ENCODE data around the gene TMEM61.
"Not testable (repeated sequence)": the region's sequence is repeated elsewhere in the genome, so short reads cannot be mapped to it uniquely, and the experiment has no call there.

Gene TMEM61

DNA sequence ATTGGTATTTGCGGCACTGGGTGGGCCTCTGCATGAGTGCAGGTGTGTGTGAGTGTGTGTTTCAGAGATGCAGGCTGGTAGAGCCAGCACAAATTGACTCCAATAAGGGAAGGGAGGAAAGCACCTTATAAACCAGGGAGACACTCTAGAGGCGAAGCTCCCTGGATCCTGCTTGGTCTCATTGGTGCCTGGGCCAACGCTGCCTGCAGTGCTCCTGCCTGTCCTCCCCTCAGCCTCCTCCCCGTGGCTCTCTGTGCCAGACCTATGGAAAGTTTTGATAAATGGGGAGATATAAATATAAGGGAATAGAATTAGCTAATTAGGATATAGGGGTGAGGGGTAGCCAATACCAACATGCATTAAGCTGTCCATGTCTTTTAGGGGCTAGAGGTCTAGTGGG lies 20.9 kb downstream of the TMEM61 start:
- DNase-seq (ENCODE audit: low spot score) = no peak

- DNase-seq (ENCODE audit: low spot score) = no peak
Measured at GRCh38 chr1:55002686-55003085, 22.3 kb downstream of the TMEM61 start.

- DNase-seq (ENCODE audit: low spot score) = no peak
Measured at GRCh38 chr1:55005351-55006140, 25.1 kb downstream of the TMEM61 start.

DNA sequence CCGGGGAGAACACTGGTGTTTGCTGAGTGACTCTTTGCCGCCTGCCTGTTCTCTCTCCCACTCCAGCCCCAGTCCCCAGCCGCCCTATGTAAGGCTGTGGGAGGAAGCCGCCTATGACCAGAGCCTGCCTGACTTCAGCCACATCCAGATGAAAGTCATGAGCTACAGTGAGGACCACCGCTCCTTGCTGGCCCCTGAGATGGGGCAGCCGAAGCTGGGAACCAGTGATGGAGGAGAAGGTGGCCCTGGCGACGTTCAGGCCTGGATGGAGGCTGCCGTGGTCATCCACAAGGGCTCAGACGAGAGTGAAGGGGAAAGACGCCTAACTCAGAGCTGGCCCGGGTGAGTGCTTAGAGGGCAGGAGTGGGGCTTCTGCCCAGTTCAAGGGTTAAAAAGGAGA lies 26.5 kb downstream of the TMEM61 start:
- no peak for DNase-seq (ENCODE audit: low spot score)

GRCh38 chr1:55007625-55008024 lies 27.2 kb downstream of the TMEM61 start:
- DNase-seq (ENCODE audit: low spot score) = no peak

GRCh38 chr1:55010194-55010886 lies 29.9 kb downstream of the TMEM61 start:
- no peak for DNase-seq (ENCODE audit: low spot score)

DNA sequence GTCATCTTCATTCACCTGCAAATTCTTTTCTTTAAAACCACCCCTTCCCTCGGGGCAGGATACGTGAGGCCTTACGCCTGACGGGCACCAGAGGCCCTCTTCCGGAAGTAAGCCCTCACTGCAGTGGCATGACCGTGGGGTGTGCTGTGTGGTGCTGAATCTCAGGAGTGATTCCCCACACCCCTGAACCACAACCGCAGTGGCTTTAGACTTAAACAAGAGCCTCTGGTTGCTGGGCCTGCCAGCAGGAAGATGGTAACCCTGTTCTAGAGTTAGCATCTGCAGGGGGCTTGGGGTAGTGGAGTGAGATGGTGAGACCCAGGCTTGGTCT lies 30.4 kb downstream of the TMEM61 start:
- no peak for DNase-seq (ENCODE audit: low spot score)

DNA sequence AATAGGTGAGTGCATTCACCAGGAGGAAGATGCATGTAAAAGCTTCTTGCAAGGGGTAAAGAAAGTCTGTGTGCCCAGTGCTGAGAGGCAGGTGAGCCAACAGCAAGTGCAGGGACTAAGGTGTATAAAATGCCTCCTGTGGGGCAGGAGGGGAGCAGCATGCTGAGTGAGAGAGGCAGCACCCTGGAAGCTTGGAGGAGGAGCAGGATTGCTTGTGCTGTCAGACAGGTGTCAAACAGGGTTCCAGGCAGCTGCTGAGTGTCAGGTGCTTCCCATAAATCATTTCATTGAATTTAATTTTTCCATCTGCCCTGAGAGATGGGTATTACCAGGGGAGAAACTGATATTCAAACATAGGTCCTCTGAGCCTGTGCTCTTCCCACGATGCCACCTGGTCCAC lies 32.2 kb downstream of the TMEM61 start:
- DNase-seq (ENCODE audit: low spot score) = no peak

DNA sequence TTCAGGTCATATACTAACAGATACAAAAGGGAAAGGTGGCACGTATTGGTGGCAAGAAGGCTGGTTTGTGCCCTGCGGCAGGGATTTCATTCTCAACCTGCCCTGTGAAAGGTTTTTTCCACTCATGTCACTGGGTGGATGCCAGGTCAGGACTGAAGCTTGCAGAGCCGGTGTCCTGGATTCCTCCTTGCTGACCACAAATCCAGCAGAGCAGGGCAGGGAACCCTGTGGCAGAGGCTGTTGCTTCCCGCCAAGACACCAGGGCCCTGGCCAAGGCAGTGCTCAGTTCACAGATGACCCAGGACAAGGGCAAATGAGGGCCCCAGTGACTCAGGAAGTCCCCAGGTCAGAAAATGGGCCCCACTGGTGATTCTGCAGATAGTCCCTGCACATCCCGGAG lies 34.7 kb downstream of the TMEM61 start:
- DNase-seq (ENCODE audit: low spot score) = no peak

DNA sequence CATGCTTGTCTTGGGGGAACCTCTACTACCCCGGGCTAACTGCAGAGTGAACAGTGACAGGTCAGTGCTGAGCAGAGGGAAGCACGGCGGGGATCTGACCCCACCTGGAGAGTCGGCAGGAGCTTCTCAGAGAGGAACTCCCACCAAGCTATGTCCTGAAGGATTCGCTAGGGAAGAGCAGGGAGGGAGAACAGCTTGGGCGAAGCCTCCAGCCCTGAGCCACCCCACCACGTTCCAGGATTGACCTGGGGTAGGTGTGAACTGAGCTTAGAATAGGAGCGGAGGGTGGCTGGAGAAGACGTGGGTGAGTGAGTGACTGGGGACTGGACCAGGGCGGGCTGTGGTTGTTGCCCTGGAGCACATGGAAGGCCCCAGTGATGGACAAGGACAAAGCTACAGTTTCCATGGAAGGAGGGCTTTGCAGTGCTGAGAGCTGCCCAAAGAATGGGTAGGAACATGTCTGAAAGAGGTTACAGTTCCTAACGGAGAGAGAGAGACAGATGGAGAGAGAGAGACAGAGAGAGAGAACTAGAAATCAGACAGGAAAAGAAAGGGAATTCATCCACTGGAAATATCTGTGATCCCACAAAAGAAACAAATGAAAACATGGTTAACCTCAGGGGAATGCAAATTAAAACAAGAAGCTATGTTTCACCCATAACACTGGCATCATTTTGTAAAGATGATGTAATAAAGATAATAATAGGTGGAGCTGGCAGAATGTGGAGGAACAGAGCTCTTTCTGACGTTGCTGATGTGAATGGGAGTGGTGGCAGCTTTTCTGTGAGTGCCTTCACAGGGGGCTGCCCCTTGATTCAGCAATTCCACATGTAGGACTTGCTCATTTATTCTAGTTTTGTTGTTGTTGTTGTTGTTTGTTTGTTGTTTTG lies 35.5 kb downstream of the TMEM61 start:
- no peak for DNase-seq (ENCODE audit: low spot score)

GRCh38 chr1:55018395-55018794 lies 38.0 kb downstream of the TMEM61 start:
- DNase-seq (ENCODE audit: low spot score) = no peak

DNA sequence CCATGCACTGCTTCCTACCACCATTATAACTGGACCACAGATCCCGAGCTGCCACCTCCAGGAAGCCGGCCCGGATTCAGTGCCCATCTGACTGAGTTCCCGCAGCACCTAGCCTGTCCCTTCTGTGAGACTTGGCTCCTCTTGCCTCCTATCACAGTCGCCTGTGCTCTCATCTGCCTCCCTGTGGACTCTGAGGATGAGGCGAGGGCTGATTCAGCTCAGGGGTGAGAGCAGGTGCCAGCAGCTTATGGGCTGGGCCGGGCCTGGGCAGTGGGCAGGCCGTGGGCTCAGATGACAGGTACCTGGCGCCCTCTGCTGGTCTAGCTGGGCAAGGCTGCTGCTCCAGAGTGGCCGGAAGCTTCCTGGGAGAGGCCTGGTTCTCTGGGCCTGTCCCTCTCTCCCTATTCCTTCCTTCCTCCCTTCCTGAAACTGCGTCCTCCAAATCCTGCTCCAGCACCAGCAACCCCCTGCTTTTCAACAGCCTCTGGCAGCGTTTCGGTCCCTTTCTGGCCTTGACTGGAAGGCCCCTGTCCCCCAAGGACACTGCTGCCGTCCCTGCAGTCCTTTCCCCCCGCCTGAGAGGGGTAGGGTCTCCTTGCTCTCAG lies 41.6 kb downstream of the TMEM61 start:
- peak; percentile 93 for DNase-seq (ENCODE audit: low spot score)

DNA sequence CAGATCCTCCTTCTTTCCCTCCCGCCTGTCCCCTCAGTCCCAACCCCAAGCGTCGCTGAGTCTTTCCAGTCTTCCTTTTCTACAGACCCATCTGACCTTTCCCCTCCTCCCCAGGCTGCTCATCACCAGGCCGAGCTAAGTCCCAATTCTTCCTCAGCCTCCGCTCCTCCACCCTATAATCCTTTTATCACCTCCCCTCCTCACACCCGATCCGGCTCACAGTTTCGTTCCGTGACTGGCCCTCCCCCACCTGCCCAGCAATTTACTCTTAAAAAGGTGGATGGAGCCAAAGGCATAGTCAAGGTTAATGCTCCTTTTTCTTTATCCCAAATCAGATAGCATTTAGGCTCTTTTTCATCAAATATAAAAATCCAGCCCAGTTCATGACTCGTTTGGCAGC lies 43.7 kb downstream of the TMEM61 start:
- not testable (repeated sequence) for DNase-seq (ENCODE audit: low spot score)

- DNase-seq (ENCODE audit: low spot score) = not testable (repeated sequence)
Measured at GRCh38 chr1:55026682-55027081, 46.3 kb downstream of the TMEM61 start.

DNA sequence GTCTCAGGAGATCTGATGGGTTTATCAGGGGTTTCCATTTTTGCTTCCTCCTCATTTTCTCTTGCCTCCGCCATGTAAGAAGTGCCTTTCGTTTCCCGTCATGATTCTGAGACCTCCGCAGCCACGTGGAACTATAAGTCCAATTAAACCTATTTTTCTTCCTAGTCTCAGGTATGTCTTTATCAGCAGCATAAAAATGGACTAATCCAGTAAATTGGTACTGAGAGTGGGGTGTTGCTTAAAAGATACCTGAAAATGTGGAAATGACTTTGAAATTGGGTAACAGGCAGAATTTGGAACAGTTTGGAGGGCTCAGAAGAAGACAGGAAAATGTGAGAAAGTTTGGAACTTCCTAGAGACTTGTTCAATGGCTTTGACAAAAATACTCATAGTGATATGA lies 50.7 kb downstream of the TMEM61 start:
- DNase-seq (ENCODE audit: low spot score) = not testable (repeated sequence)

DNA sequence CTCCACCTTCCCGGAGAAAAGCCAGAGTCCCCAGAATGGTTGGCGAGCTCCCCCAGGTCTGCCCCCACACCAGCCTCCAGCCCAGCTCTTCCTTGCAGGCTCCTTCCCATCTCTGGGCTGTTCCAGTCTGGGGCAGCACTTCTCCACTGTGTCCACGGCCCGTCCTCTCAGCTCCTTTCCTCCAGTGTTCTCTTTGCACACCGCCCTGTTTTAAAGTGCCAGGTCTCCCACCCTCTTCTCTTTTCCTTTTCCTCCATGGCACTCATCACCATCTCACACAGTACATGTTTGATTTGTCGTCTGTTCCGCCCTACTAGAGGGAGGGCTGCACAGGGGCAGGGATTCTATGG lies 52.8 kb downstream of the TMEM61 start:
- no peak for DNase-seq (ENCODE audit: low spot score)

- no peak for DNase-seq (ENCODE audit: low spot score)
Measured at GRCh38 chr1:55034476-55035133, 54.2 kb downstream of the TMEM61 start.

DNA sequence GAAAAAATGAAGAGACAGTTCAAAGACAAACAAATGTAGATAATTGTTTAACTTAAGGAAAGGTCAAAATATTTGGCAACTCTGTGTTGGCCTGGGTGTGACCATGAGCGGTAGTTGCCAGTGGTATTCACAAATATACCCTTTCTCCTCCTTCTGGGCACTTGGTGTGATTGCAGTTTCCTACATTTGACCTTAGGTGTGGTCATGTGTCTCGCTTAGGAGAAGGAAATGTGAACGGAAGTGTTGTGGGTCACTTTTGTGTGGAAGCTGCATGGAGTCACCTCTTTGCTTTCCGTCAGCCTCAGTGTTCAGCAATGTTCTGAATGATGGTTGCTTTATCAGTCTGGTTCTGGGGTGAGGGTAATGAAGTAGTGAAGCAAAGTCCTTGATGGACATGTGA lies 55.5 kb downstream of the TMEM61 start:
- no peak for DNase-seq (ENCODE audit: low spot score)

DNA sequence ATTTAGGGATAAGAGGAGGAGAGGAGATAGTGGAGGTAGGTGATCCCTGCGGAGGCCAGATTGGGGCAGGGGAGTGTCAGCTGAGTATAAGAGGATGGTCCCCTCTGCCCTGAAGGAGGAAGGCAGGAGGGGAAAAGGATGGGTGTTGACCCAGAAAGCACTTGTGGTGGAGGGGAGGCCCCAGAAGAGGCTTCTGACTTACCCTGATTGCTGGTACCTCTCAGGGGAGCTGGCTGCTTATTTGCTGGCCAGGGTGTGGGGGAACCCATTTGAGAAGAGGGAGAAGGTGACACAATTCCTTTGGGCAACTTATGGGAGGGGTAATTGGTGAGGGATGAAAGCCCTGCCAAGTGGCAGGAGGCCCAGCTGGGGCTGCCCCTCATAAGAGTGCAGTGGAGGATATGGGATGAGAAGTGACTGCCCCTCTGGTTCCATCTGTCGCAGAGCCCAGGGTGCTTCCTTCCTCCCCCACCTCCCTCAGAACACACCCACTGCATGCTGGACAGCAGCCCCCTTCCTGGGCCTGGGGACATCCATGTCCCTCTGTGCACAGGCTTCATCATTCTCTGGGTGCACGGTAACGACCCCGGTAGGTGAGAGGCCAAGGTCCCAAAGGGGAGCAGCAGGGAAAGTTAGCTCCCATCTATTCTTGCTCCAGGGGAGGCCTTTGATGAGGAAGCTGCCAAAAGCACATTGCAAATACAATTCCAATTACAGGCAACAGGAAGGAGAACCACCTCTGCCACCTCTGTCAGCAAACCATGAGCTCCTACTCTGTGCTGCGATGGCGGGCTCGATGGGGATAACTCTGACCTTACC lies 57.5 kb downstream of the TMEM61 start:
- no peak for DNase-seq (ENCODE audit: low spot score)

GRCh38 chr1:55038552-55038838 lies 58.1 kb downstream of the TMEM61 start:
- DNase-seq (ENCODE audit: low spot score) = no peak

DNA sequence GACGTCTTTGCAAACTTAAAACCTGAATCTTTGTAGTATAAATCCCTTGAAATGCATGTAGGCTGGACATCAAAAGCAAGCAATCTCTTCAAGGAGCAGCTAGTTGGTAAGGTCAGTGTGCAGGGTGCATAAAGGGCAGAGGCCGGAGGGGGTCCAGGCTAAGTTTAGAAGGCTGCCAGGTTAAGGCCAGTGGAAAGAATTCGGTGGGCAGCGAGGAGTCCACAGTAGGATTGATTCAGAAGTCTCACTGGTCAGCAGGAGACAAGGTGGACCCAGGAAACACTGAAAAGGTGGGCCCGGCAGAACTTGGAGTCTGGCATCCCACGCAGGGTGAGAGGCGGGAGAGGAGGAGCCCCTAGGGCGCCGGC lies 58.5 kb downstream of the TMEM61 start:
- DNase-seq (ENCODE audit: low spot score) = no peak
